Colonic mucosa (tissue), 4 donors: ENCODE data around the gene PIP4P1. TPM values are rescaled to one million over a fixed set of nuclear protein-coding genes. Genes with fewer than 3 reads are reported as not detected.

Experiments
- DNase-seq: peaks from one replicate; pipeline ENCODE4 v3.0.0-alpha.2; 2020
- H3K27ac ChIP-seq: fragments of 200-600 bp; one replicate; pipeline ENCODE4 v1.8.0; 2021
- H3K27me3 ChIP-seq: fragments of 200-600 bp; one replicate; pipeline ENCODE4 v1.8.0; 2021
- H3K36me3 ChIP-seq: fragments of 200-600 bp; one replicate; pipeline ENCODE4 v1.8.0; 2021
- H3K4me1 ChIP-seq: fragments of 200-600 bp; one replicate; pipeline ENCODE4 v1.8.0; 2021; ENCODE audit warnings: mild to moderate bottlenecking
- H3K4me3 ChIP-seq: fragments of 200-600 bp; one replicate; pipeline ENCODE4 v1.8.0; 2021
- H3K9ac ChIP-seq, 2 donors: one replicate each; pipeline ENCODE4 v1.7.0; 2013; ENCODE audit warnings: control low read depth in 2 of 2, low read depth in 2 of 2, low read length in 2 of 2
- H3K9me3 ChIP-seq: fragments of 200-600 bp; one replicate; pipeline ENCODE4 v1.8.0; 2021
- CTCF ChIP-seq: fragments of 200-600 bp; IDR thresholded peaks from one replicate; pipeline ENCODE4 v1.8.0; 2022; ENCODE audit warnings: antibody characterized with exemption, mild to moderate bottlenecking
- intact Hi-C: fragments of 100-400 bp; cut with DNase I; formaldehyde crosslinking; loops from one replicate; pipeline ENCODE4 v1.14.1; 2022
- total RNA-seq, 2 donors: library from RNA; stranded (reverse); fragmentation: NEBNext Ultra II Directional in 1 of 2; extraction: Animal tissue kit (Norgen Biotek cat#: 25700) in 1 of 2; gene quantifications; one replicate each; pipeline ENCODE4 v1.2.1, GENCODE V29; 2021
- donor health status: healthy.
- donor health status: DM: no; HTN: no; CAD: no.
- donor health status: DM: no; HTN: no; CAD: no.

PIP4P1 gene
- total RNA-seq, 2 donors from 2014 or later = 30.3 to 54.6 TPM

- no peak overlapping the region for H3K4me3 ChIP-seq
- no peaks in the 10 kb centered on the region for H3K36me3 ChIP-seq
- TF ChIP-seq CTCF = no peak
- no peak overlapping the region for H3K9ac ChIP-seq
- no peak overlapping the region for H3K27ac ChIP-seq
- no peaks in the 10 kb centered on the region for H3K27me3 ChIP-seq
- intact Hi-C loops = no loop called here
- H3K4me1 ChIP-seq = no peaks in the 10 kb centered on the region
- no peaks in the 10 kb centered on the region for H3K9me3 ChIP-seq
- DNase-seq = no peak
Measured at GRCh38 chr14:20485900-20486299, 24.7 kb upstream of the PIP4P1 start.

DNA sequence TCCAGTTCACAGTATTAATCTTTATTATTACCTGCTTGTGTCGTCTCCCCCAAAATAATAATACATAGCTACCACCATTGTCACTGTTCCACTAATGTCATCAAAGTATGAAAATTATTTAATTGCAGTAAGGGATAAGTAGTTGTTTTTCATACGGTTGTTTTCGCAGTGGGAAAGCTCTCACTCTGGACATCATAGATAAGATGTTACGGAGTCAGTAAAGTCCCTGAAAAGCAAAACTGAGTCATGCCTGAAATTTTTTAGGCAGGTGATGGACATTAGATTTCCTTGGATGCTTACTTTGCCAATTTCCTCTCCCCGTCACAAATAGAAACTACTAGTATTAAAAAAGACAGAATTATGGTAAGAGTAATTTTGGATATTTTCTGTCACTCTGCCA, 21.1 kb upstream of the PIP4P1 start:
- Histone ChIP-seq H3K9me3 (no peaks in the 10 kb centered on the region), H3K9ac (no peak overlapping the region), H3K4me3 (no peak overlapping the region), H3K27me3 (no peaks in the 10 kb centered on the region), H3K27ac (no peak overlapping the region), H3K36me3 (no peaks in the 10 kb centered on the region), H3K4me1 (no peaks in the 10 kb centered on the region)
- no peak for TF ChIP-seq CTCF
- intact Hi-C loops = no loop called here
- no peak for DNase-seq

DNA sequence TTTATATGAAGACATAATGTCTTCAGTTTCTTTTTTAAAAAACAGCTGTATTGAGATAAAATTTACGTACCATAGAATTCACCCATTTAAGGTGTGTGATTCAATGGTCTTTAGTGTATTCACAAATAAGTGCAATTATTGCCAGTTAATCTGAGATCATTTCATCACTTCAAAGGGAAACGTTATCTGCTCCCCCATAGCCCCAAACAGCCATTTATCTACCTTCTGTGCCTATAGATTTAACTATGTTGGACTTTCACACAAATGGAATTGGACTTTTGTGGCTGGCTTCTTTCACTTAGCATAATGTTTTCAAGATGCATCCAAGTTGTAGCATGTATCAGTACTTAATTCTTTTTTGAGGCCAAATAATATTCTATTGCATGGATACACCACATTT, 17.7 kb upstream of the PIP4P1 start:
- intact Hi-C loops = loop anchor here (10.0 kb wide), 1 partner anchor 126 kb away; no protein-coding TSS in a partner anchor
- no peak overlapping the region for H3K27ac ChIP-seq
- H3K9me3 ChIP-seq = no peaks in the 10 kb centered on the region
- no peak overlapping the region for H3K9ac ChIP-seq
- peaks cover 9% of the 10 kb centered on the region for H3K36me3 ChIP-seq
- H3K4me1 ChIP-seq = no peaks in the 10 kb centered on the region
- H3K27me3 ChIP-seq = no peaks in the 10 kb centered on the region
- TF ChIP-seq CTCF = no peak
- no peak overlapping the region for H3K4me3 ChIP-seq
- DNase-seq = no peak

- intact Hi-C loops = loop anchor here (10.0 kb wide), 1 partner anchor 127 kb away; no protein-coding TSS in a partner anchor
- DNase-seq = no peak
- Histone ChIP-seq H3K27me3 (no peaks in the 10 kb centered on the region), H3K9me3 (no peaks in the 10 kb centered on the region), H3K36me3 (peaks cover 18% of the 10 kb centered on the region), H3K4me3 (no peak overlapping the region), H3K9ac (no peak overlapping the region), H3K4me1 (no peaks in the 10 kb centered on the region), H3K27ac (peak overlapping the region; percentile 6)
- no peak for TF ChIP-seq CTCF
Measured at GRCh38 chr14:20477211-20477876, 16.1 kb upstream of the PIP4P1 start.

- no peaks in the 10 kb centered on the region for H3K27me3 ChIP-seq
- peaks cover 18% of the 10 kb centered on the region for H3K36me3 ChIP-seq
- TF ChIP-seq CTCF = no peak
- DNase-seq = no peak
- intact Hi-C loops = loop anchor here (10.0 kb wide), 1 partner anchor 128 kb away; no protein-coding TSS in a partner anchor
- no peak overlapping the region for H3K4me3 ChIP-seq
- H3K9ac ChIP-seq = no peak overlapping the region
- no peaks in the 10 kb centered on the region for H3K4me1 ChIP-seq
- H3K9me3 ChIP-seq = no peaks in the 10 kb centered on the region
- peak overlapping the region; percentile 3 for H3K27ac ChIP-seq
Measured at GRCh38 chr14:20476776-20477175, 15.5 kb upstream of the PIP4P1 start.
